ENCODE results near the gene ADGRV1.

GRCh38 chr5:90982576-90982975, 424.0 kb downstream of the ADGRV1 start:
- peak; percentile 66 for TF ChIP-seq GATA2 (IDR thresholded peaks at IDR 0.05; ENCODE audit: low read depth, low read length)
- no peak for TF ChIP-seq GATA3 (IDR thresholded peaks at IDR 0.05; ENCODE audit: low read depth, low read length)
